ENCODE measurements around the gene NTNG1.

Gene NTNG1

DNA sequence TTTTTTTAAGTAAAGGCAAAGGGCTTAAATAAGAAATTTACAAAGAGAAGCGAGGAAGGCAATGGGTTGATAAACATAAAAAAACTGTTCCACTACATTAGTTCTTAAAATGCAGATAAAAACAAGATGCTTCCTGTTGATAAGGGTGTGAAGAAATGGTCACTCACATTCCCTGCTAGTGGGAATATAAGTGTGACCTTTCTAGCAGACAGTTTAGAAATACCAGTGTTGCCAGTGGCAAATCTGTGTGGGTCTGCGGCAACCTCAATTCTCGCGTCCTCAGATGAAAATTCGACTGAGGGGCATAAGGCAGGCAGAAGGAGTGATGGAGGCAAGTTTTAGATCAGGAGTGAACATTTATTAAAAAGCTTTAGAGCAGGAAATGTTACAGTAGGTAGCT, 151.1 kb downstream of the NTNG1 start:
- DNase-seq (ENCODE audit: low read depth, low spot score) = no peak
- CTCF ChIA-PET = no interaction called here
- POLR2A ChIA-PET = no interaction called here
- TF ChIP-seq, protein P1, sequence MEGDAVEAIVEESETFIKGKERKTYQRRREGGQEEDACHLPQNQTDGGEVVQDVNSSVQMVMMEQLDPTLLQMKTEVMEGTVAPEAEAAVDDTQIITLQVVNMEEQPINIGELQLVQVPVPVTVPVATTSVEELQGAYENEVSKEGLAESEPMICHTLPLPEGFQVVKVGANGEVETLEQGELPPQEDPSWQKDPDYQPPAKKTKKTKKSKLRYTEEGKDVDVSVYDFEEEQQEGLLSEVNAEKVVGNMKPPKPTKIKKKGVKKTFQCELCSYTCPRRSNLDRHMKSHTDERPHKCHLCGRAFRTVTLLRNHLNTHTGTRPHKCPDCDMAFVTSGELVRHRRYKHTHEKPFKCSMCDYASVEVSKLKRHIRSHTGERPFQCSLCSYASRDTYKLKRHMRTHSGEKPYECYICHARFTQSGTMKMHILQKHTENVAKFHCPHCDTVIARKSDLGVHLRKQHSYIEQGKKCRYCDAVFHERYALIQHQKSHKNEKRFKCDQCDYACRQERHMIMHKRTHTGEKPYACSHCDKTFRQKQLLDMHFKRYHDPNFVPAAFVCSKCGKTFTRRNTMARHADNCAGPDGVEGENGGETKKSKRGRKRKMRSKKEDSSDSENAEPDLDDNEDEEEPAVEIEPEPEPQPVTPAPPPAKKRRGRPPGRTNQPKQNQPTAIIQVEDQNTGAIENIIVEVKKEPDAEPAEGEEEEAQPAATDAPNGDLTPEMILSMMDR (IDR thresholded peaks at IDR 0.05; ENCODE audit: insufficient read depth, low read length, missing control alignments) = no peak
- no peak overlapping the region for H3K4me3 ChIP-seq (ENCODE audit: low read depth, low read length)

DNA sequence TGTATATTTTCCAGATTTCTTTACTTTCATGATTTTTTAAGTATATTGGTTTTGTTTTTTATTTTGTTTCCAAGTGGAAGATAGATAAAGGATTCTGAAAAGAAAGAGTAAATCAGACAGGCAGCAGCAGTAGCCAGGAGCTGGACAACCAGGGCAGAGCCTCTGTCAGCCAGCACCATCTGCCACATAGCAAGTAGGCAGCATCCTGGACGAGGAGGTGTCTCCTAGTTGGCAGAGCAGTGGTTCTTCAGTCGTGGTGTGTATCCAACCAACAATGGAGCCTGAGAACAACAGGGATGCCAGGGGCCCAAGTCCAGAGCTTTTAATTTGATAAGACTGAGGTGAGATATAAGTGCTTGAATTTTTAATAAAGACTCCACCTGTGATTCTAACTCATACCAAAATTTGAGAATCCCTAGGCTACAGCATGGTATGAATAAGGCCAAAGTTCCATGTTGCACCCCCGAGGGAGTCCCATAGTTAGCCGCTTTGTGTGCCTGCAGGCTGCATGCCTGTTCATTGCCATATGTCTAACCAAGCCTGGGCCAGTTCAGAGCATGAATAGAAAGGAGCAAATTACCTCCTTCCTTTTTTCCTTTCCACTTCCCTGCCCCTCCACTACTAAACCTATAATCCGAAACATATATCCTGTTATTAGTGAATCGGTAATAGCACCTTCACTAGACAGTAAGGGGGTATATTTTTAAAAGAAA, 153.2 kb downstream of the NTNG1 start:
- no peak for DNase-seq (ENCODE audit: low read depth, low spot score)
- TF ChIP-seq, protein P1 (IDR thresholded peaks at IDR 0.05; ENCODE audit: insufficient read depth, low read length, missing control alignments) = no peak
- H3K4me3 ChIP-seq (ENCODE audit: low read depth, low read length) = no peak overlapping the region
- POLR2A ChIA-PET = no interaction called here
- CTCF ChIA-PET = interaction anchor here (2.3 kb wide), 1 partner anchor 17 kb away, joined by 11 read pairs; no protein-coding TSS in a partner anchor

GRCh38 chr1:107294686-107295085, 153.8 kb downstream of the NTNG1 start:
- no peak overlapping the region for H3K4me3 ChIP-seq (ENCODE audit: low read depth, low read length)
- TF ChIP-seq, protein P1 (IDR thresholded peaks at IDR 0.05; ENCODE audit: insufficient read depth, low read length, missing control alignments) = no peak
- peak; percentile 26 for DNase-seq (ENCODE audit: low read depth, low spot score)
- CTCF ChIA-PET = interaction anchor here (2.3 kb wide), 1 partner anchor 18 kb away, joined by 11 read pairs; no protein-coding TSS in a partner anchor
- POLR2A ChIA-PET = no interaction called here

GRCh38 chr1:107297681-107298080, 156.8 kb downstream of the NTNG1 start:
- H3K4me3 ChIP-seq (ENCODE audit: low read depth, low read length) = no peak overlapping the region
- ChIA-PET CTCF (interaction anchor here (1.0 kb wide), 1 partner anchor 231 kb away, joined by 4 read pairs; no protein-coding TSS in a partner anchor), POLR2A (no interaction called here)
- TF ChIP-seq, protein P1 (IDR thresholded peaks at IDR 0.05; ENCODE audit: insufficient read depth, low read length, missing control alignments) = no peak
- DNase-seq (ENCODE audit: low read depth, low spot score) = no peak

- CTCF ChIA-PET = interaction anchor here (1.0 to 1.1 kb wide), 2 partner anchors 36 to 230 kb away, joined by 3 to 4 read pairs; no protein-coding TSS in a partner anchor
- TF ChIP-seq, protein P1 (IDR thresholded peaks at IDR 0.05; ENCODE audit: insufficient read depth, low read length, missing control alignments) = no peak
- H3K4me3 ChIP-seq (ENCODE audit: low read depth, low read length) = no peak overlapping the region
- POLR2A ChIA-PET = no interaction called here
- no peak for DNase-seq (ENCODE audit: low read depth, low spot score)
Measured at GRCh38 chr1:107298526-107298925, 157.7 kb downstream of the NTNG1 start.

DNA sequence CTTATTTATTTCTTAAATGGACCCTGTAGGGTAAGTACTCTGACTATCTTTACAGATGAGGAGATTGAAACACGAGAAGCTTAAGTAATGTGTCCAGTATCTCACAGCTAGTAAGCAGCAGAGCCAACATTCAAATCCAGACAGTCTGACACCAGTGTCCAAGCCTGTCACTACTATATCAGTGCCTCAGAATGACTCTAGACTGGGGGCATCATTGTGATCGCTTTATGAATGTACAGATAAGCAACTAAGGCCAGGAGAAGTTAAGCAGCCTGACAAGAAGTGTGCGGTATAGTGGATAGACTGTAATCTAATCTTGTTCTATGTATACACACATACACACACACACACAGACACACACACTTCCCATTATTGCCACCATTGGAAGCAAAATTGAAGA, 158.7 kb downstream of the NTNG1 start:
- no peak overlapping the region for H3K4me3 ChIP-seq (ENCODE audit: low read depth, low read length)
- ChIA-PET CTCF (no interaction called here), POLR2A (no interaction called here)
- no peak for DNase-seq (ENCODE audit: low read depth, low spot score)
- TF ChIP-seq, protein P1 (IDR thresholded peaks at IDR 0.05; ENCODE audit: insufficient read depth, low read length, missing control alignments) = no peak

Measured in AG04449 (cell line).